Activated CD8-positive, alpha-beta memory T cell treated with anti-CD3 and anti-CD28 coated beads, Interleukin-2, amount 50 U/mL, for 1 hour (primary cell): Measurements from ENCODE around the gene RAB14.

Experiments
- DNase-seq: peaks from one replicate; pipeline ENCODE4 v3.0.0-alpha.2; 2020; ENCODE audit errors: extremely low read depth

Gene RAB14

DNA sequence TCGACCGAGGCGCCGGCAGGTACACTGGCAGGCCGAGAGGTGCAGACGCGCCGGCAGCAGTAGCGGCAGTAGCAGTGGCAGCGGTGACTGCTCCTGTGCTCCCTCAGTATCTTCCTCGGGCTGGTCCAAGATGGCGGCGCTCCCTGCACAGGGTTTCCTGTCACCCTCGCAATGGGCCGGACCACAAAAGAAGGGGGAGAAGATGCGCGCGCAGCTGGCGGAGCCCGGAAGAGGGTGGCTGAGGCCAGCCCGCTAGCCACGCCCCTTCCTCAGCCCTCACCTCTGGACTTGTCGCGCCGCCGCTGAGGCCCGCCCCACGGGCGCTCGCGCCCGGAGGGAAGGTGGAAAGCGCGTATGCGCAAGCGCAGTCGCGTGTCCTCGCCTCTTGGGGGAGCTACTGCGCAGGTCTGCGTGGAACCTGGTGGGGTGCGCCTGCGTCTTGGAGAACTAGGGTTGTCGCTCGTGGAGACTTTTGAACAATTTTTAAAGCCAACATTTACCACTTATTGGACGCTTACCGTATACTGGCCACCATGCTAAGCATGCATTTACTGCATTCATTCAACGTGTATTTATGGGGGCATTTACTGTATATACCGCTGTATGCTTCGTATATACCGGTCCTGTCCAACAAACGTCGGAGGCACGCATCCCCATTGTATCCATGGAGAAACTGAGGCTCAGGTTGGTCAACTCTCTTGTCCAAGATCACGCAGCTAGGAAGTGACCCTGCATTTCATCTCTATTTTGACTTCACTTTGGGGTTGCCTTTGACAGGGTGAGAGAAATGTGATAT lies at the start of gene RAB14:
Gene RAB14, minus strand, starts transcription at position 132 of the 796 bp plus-strand sequence. CDS start 8,457 bp downstream, outside the sequence.
- DNase-seq: peak; percentile 100

DNA sequence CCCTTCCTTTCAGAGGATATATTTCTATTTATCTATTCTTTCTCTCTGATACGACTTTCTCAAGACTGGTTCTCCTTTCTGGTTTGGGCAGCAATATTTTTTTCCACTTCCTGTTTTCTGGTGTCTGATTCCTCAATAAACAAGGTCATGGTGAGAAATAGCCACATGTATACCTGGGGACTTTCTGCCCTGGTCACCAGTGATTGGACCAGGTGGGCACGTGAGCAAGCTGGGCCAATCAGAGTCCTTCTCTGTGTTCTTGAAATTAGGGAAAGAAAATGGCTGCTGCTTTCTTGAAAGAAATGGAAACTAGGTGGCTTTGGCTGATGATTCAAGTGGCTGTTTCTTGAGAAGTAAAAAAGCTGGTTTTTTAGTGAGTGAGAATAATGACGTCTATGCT lies 47.9 kb upstream of the RAB14 start:
- DNase-seq: no peak

GRCh38 chr9:121246821-121247561 lies 45.3 kb upstream of the RAB14 start:
- DNase-seq: no peak

- DNase-seq: no peak
Measured at GRCh38 chr9:121242959-121243346, 41.3 kb upstream of the RAB14 start.

- DNase-seq: no peak
Measured at GRCh38 chr9:121242219-121242958, 40.7 kb upstream of the RAB14 start.

- no peak for DNase-seq
Measured at GRCh38 chr9:121240472-121241135, 38.9 kb upstream of the RAB14 start.

GRCh38 chr9:121239851-121240250 lies 38.2 kb upstream of the RAB14 start:
- no peak for DNase-seq

DNA sequence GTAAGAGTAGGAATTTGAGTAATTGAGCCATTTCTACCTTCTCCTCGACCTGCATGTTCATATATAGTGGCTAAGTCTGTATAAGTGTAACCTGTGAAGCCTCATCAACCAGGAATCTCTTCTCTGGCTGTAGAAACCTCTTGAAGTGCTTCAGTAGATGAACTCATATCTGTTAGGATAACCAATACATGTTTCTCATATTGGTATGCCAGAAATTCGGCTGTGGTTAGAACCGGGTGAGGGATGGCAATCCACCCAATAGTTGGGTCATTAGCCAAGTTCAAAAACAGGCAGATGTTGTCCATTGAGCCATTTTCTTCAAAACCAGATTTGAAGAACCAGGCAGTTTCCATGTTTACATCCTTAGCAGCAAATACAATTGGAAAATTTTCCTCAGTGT lies 37.4 kb upstream of the RAB14 start:
- no peak for DNase-seq

GRCh38 chr9:121237916-121238315 lies 36.2 kb upstream of the RAB14 start:
- no peak for DNase-seq

- no peak for DNase-seq
Measured at GRCh38 chr9:121235512-121235911, 33.8 kb upstream of the RAB14 start.

DNA sequence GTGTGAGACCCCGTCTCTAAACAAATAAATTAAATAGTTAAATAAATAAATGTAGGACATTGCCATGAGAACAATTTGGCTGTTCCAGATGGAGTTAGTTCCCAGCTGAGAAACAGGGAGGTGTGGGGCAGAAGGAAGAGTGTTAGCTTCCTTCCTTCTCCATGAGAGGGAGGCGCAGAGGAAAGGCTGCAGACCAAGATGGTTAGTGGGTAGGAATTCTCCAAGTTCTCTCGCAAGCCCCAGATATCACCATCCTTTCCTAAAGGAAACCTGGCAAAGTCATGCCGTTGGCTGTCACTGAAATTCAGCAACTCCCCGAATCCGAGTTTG lies 33.1 kb upstream of the RAB14 start:
- no peak for DNase-seq

DNA sequence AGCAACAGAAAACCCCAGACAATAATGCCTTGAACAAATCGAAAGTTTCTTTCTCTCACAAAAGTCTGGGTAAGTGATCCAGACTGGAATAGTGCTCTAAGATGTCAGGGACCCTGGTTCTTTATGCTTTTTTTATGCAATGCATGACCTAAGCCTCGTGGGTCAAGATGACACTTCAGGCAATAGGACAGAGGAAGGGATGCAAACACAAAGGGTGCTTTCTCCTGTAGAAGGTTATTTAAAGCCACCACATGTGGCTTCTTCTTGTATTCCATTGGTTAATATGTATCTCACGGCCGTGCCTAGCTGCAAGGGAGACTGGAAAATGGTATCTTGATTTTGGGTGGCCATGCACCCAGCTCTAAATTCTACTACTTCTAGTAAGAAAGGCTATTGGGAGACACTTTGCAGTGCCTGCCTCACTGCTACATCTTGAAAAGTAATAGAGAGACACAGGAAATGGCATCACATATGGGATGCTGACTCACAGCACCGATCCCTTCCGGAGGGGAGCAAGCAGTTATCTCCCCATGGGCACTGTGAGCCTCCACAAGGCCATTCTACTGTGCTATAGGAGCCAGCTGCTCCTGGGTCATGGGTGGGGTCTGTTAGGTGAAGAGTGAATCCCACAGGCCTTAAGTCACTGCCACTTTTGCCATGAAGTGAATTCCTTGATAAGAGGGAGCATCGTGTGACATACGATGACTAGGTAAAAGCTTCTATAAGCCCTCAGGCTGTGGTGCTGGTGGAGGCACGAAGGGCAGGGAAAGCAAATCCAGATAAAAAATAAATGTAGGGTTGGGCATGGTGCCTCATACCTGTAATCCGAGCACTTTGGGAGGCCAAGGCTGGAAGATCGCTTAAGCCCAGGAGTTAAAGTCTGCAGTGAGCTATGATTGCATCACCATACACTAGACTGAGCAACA lies 32.5 kb upstream of the RAB14 start:
- no peak for DNase-seq

- DNase-seq: no peak
Measured at GRCh38 chr9:121232251-121232650, 30.6 kb upstream of the RAB14 start.

- no peak for DNase-seq
Measured at GRCh38 chr9:121230256-121230655, 28.6 kb upstream of the RAB14 start.

DNA sequence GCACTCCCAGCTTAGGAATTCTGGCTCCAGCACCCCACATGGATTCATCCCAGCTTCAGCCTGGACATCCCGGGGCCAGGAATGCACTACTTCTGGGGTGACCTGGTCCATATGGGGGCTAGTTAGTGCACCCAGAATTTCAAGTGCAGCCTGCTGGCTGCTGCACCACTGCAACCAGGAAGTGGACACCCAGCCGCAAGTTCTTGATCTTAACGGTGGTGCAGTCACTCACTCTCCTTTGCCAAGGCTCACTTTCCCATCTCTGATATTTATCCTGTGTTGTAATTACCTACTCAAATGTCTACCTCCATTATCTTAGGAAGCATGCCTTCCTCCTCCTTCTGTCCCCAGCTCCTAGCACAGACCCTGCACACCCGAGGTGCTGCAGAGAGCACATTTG lies 26.2 kb upstream of the RAB14 start:
- DNase-seq: no peak

DNA sequence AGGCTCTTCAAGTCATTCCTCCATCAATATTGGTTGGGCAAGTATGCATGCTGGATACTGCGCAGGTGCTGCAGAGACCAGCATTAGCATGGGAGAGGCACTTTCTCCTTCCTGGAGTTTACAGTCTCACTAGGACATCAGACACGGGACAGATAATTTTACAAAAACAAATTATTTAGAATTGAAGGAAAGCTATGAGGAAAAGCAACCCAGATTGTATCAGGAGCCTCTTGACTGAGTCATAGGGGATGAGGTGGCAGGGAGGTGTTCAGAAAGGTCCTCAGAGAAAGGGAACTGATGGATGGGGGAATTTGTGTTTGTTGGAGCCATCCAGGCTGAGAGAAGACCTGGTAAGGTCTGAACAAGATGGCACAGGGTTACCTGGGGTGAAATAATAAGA lies 24.5 kb upstream of the RAB14 start:
- DNase-seq: no peak

- DNase-seq: no peak
Measured at GRCh38 chr9:121225240-121225639, 23.6 kb upstream of the RAB14 start.

- DNase-seq: no peak
Measured at GRCh38 chr9:121222524-121223171, 21.0 kb upstream of the RAB14 start.

DNA sequence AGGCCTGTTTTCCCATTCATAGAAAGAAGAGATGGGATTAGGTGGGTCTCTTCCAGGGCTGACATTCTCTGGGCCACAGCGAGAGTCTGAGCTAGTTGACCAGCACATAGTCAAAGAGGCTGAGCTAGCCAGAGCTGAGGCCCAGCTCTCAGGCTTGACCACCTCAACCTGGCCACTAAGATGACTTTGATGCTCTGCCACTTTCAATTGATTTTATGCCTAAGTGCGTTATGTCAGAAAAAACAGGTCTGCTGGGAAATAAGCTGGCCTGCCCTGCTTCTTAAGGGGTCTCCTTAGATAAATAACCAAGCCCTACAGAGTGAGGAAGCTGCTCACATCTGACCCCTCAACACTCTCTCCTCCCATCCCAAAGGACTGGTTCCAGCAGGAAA lies 20.0 kb upstream of the RAB14 start:
- DNase-seq: no peak

DNA sequence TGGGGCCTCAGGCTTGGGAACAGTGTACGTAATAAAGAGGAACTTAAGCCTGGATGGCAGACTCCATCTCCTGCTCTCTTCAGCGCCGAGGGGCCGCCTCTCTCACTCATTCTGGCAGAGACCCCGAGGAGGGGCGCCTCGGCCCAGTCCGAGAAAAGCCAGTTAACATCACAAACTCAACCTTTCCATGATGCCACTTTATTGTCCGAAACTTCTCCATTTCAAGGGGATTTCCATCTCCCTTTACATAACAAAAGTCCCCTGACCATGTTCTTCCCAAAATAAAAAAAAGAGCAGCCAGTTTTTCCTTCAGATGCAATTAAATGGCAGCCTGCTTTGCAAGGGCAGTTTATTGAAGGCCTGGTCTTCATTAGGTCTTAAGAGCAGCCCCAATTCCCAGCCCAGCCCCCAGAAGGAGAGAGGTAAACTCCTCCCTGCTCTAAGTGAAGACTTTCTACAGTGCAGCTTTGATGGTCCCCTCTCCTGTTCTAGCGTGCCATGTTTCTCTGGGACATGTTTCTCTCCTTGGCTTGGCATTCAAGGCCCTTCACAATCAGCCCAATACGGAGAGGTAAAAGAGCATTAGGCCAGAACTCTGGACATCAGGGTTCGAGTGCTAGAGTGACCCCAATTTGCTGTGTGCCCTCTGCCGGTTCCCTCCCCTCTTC lies 19.5 kb upstream of the RAB14 start:
- DNase-seq: no peak
